VCaP (cell line): ENCODE measurements around the gene HEPHL1.
"Not testable (repeated sequence)": the region's sequence is repeated elsewhere in the genome, so short reads cannot be mapped to it uniquely, and the experiment has no call there.

Experiments
- H3K27ac ChIP-seq: fragments of 450-650 bp; 2 replicates; pipeline ENCODE4 v1.5.1; 2017
- TF ChIP-seq, protein P1 (sequence below): fragments of 450-650 bp; conservative IDR thresholded peaks from 2 replicates; pipeline ENCODE4 v1.5.1; 2017; ENCODE audit warnings: mild to moderate bottlenecking, moderate library complexity

The HEPHL1 gene

DNA sequence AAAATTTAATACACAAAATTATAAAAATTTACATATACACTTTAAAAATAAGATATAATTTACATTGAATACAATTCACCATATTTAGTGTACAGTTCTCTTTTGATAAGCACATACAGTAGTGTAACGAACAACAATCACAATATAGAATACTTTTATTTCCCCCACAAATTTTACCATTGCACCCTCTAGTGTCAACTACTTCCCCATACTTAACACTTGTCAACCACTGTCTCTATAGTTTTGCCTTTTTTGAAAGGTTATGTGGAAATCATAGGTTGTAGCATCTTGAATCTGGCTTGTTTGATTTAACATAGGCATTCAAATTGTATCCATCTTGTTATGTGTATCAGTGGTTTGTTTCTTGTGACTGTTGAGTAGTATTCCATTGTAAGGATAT, 86.2 kb downstream of the HEPHL1 start:
- TF ChIP-seq, protein P1, sequence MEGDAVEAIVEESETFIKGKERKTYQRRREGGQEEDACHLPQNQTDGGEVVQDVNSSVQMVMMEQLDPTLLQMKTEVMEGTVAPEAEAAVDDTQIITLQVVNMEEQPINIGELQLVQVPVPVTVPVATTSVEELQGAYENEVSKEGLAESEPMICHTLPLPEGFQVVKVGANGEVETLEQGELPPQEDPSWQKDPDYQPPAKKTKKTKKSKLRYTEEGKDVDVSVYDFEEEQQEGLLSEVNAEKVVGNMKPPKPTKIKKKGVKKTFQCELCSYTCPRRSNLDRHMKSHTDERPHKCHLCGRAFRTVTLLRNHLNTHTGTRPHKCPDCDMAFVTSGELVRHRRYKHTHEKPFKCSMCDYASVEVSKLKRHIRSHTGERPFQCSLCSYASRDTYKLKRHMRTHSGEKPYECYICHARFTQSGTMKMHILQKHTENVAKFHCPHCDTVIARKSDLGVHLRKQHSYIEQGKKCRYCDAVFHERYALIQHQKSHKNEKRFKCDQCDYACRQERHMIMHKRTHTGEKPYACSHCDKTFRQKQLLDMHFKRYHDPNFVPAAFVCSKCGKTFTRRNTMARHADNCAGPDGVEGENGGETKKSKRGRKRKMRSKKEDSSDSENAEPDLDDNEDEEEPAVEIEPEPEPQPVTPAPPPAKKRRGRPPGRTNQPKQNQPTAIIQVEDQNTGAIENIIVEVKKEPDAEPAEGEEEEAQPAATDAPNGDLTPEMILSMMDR = peak; percentile 36
- H3K27ac ChIP-seq = no peak overlapping the region

DNA sequence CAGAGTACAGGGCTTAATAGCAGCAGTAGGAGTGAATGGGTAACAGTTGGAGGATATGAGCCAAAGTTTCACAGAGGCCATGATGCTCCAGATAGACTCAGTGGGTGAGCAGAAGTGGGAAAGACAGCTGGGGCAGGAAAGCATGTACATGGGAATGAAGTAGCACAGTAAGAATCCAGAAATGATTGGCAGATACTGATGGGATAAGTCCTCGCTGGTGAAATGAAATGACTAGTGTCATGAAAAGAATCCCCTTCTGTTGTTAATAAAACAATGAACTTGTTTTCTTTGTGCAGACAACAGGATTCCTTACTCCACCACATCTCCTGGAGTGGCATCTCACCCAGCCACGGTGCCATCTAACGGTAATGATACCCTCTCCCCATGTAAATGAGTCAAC, 90.1 kb downstream of the HEPHL1 start:
- TF ChIP-seq, protein P1 = no peak
- no peak overlapping the region for H3K27ac ChIP-seq

DNA sequence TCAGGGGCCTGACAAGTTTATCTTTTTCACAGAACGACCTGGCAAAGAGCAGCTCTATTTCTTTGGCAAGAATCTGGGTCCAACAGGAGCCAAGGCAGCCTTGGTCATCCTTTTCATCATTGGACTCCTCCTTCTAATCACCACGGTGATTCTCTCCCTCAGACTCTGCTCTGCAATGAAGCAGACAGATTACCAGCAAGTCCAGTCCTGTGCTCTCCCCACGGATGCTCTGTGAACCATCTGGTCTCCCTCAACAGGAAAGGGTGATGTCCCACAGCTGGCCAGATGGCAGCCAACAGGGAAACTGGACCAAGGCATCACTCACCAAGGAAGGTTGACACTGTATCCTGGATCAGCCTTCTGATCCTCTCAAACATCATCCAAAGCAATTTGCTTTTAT, 90.5 kb downstream of the HEPHL1 start:
- TF ChIP-seq, protein P1 = no peak
- no peak overlapping the region for H3K27ac ChIP-seq

DNA sequence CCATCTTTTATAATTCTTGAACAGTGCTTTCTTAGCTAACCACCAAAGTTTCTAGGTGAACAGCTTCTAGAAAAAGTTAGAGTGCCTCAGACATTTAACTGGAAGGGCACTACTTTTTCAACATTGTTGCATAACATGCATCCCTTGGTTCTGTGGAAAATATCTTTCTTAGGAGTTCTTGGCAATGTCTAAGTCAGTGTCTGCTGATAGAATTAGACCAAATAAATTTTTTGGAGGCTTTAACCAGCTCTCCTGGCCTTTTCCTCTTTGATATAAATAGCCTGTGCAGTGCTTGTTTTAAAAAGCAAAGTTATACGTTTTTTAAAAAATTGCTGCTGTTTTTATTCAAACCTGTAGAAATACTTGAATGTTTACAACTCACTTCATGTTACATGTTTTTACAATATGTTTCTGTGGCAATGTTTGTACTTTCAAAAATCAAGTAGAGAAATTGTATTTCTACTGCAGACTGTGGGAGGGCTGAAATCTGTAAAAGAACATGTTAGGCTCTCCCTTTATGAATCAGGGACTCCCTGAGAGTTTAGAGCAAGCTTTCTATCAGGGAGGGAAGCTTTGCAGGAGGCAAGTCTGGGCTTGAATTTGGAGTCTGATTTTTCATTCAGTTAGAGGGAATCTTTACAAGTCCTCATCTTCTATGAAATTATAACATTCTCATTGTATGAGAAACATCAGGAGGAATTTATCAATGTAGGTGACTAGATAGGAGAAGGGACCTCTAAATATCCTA, 91.2 kb downstream of the HEPHL1 start:
- no peak overlapping the region for H3K27ac ChIP-seq

DNA sequence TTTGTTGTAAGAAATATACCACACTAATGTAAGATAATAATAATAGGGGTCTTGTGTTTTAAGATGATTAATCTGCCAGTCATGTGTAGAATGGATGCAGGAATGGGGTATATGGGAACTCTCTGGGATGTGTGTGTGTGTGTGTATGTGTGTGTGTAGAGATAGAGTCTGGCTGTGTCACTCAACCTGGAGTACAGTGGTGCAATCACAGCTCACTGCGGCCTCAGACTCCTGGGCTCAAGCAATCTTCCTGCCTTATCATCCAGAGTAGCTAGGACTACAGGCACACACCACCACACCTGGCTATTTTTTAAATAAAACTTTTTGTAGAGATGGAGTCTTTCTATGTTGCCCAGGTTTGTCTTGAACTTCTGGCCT, 96.0 kb downstream of the HEPHL1 start:
- TF ChIP-seq, protein P1 = no peak
- no peak overlapping the region for H3K27ac ChIP-seq

More for the DNA sequence above, 91.2 kb downstream of the HEPHL1 start:
- TF ChIP-seq, protein P1 = no peak

DNA sequence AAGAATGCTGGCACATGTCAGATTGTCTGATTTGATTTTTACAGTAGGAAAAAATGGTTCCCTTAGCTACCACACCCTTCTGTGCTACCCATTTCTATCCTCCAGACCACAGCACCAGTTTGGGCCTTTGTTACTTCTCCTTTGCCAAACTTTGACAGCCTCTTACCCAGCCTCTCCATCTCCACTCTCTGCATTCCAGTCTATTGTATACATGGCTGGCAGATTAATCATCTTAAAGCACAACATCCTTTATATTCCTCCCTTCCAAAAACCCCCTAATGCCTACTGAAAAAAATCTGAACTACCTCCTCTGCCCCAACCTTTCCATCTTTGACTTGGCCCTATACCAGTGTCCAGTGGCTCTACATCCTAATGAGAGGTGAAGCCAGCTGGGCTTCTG, 96.7 kb downstream of the HEPHL1 start:
- TF ChIP-seq, protein P1 = no peak
- no peak overlapping the region for H3K27ac ChIP-seq

DNA sequence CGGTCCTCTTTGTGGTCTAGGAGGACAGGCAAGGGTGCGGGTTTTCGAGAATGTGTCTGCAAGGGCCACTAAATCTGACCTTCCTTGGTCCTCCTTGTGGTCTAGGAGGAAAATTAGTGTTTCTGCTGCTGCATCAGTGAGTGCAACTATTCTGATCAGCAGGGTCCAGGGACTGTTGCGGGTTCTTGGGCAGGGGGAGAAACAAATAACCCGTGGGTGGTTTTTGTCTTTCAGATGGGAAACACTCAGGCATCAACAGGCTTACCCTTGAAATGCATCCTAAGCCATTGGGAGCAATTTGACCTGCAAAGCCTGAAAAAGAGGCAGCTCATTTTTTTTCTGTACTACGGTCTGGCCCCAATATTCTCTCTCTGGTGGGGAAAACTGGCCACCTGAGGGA, 98.5 kb downstream of the HEPHL1 start:
- not testable (repeated sequence) for H3K27ac ChIP-seq

DNA sequence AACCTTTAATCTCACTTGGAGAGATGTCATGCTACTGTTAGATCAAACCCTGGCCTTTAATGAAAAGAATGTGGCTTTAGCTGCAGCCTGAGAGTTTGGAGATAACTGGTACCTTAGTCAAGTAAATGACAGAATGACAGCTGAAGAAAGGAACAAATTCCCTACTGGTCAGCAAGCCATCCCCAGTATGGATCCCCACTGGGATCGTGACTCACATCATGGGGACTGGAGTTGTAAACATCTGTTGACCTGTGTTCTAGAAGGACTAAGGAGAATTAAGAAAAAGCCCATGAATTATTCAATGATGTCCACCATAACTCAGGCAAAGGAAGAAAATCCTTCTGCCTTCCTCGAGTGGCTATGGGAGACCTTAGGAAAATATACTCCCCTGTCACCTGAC, 99.4 kb downstream of the HEPHL1 start:
- not testable (repeated sequence) for H3K27ac ChIP-seq

DNA sequence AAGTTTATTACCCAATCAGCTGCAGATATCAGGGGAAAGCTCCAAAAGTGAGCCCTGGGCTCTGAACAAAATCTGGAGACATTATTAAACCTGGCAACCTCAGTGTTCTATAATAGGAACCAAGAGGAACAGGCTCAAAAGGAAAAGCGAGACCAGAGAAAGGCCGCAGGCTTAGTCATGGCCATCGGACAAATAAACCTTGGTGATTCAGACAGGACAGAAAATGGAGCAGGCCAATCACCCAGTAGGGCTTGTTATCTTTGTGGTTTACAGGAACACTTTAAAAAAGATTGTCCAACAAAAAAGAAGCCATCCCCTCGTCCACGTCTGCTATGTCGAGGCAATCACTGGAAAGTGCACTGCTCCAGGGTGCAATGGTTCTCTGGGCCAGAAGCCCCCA, 99.8 kb downstream of the HEPHL1 start:
- H3K27ac ChIP-seq = no peak overlapping the region
- TF ChIP-seq, protein P1 = no peak
